Ovary (tissue), 9 donors: ENCODE data around the gene HPRT1. TPM values are rescaled to one million over a fixed set of nuclear protein-coding genes. Genes with fewer than 3 reads are reported as not detected.

Experiments
- DNase-seq, 5 donors: peaks; one replicate each; pipeline ENCODE4 v3.0.0-alpha.2; 2019 to 2020
- H3K27ac ChIP-seq, 2 donors: fragments of 200-600 bp; one replicate each; pipeline versions ENCODE4 v1.5.1 to v1.8.0; 2019 to 2022
- H3K27me3 ChIP-seq: fragments of 200-600 bp; one replicate; pipeline ENCODE4 v1.8.0; 2022
- H3K36me3 ChIP-seq: fragments of 200-600 bp; sonication (generic); one replicate; pipeline ENCODE4 v1.5.1; 2019
- H3K4me1 ChIP-seq: one replicate; pipeline ENCODE4 v1.8.1; 2013; ENCODE audit warnings: mild to moderate bottlenecking, moderate library complexity; ENCODE audit not compliant: insufficient read depth
- H3K4me3 ChIP-seq: fragments of 200-600 bp; sonication (generic); one replicate; pipeline ENCODE4 v1.5.1; 2017
- H3K9me3 ChIP-seq, 2 donors: fragments of 200-600 bp in 1 of 2; sonication (generic) in 1 of 2; one replicate each; pipeline versions ENCODE4 v1.5.1 to v1.8.1; 2013 to 2019; ENCODE audit warnings: mild to moderate bottlenecking in 1 of 2, moderate library complexity in 1 of 2
- CTCF ChIP-seq, 3 donors: fragments of 450-650 bp in 2 of 3; fragments of 200-600 bp in 1 of 3; IDR thresholded peaks; one replicate each; pipeline versions ENCODE4 v1.5.1 to v1.8.0; 2016 to 2022; ENCODE audit warnings: antibody characterized with exemption in 3 of 3, mild to moderate bottlenecking in 1 of 3
- EP300 ChIP-seq: sonication (generic); formaldehyde crosslinking; IDR thresholded peaks from one replicate; pipeline ENCODE4 v1.6.1; 2017; ENCODE audit warnings: antibody characterized with exemption
- POLR2A ChIP-seq: fragments of 450-650 bp; IDR thresholded peaks from one replicate; pipeline ENCODE4 v1.6.1; 2017; ENCODE audit warnings: antibody characterized with exemption, mild to moderate bottlenecking, moderate library complexity
- WGBS, 3 donors: extraction: QIAGEN DNeasy Blood & Tissue Kit in 1 of 3; methylation state at CpG; one replicate each; pipeline versions ENCODE4 v1.1.5 to v1.1.7; 2013 to 2017; 5-methylcytosine and 5-hydroxymethylcytosine counted together
- intact Hi-C, 4 donors: fragments of 100-400 bp; cut with DNase I; formaldehyde crosslinking; loops; one replicate each; pipeline versions ENCODE4 v1.11.0 to v1.15.1; 2022 to 2023
- polyA plus RNA-seq, 2 donors: library from polyadenylated mRNA; stranded (reverse); fragments of 200-250 nt in 1 of 2; fragments of 350-450 nt in 1 of 2; fragmentation: Illumina TruSeq in 1 of 2; extraction: RNeasy Lipid Tissue Mini Kit (QIAGEN cat#74804) in 1 of 2; gene quantifications; one replicate each; pipeline ENCODE4 v1.2.3, GENCODE V29; 2013 to 2014
- total RNA-seq, 7 donors: library from RNA; depleted of rRNA in 2 of 7; stranded (reverse); fragments of >200 nt in 2 of 7; fragmentation: NEBNext Ultra II Directional in 3 of 7; extraction: Animal tissue kit (Norgen Biotek cat#: 25700) in 3 of 7; gene quantifications; one replicate each; pipeline versions ENCODE4 v1.1.0 to v1.2.4, GENCODE V29; 2016 to 2023
- donor health status: DM: no; HTN: no; CAD: no; lungs with moderate emphysema.
- donor health status: DM: no; HTN: no; CAD: no.
- donor health status: Bipolar disorder and iron deficiency.
- donor health status: DM: yes; HTN: yes; CAD: no.
- donor health status: DM: no; HTN: no; CAD: no.
- donor health status: DM: yes; HTN: yes; CAD: no.

The HPRT1 gene
- total and polyA plus RNA-seq, 9 donors = 13.4 to 37.5 (median 25.6) TPM

GRCh38 chrX:134533952-134534351 lies 74.0 kb downstream of the HPRT1 start:
- H3K4me3 ChIP-seq = no peak overlapping the region
- H3K36me3 ChIP-seq = no peaks in the 10 kb centered on the region
- no peak for TF ChIP-seq POLR2A
- TF ChIP-seq EP300 = no peak
- no peak for TF ChIP-seq CTCF (IDR thresholded peaks at IDR 0.05)
- no peak overlapping the region for H3K27ac ChIP-seq
- no peaks in the 10 kb centered on the region for H3K27me3 ChIP-seq
- no peak for DNase-seq
- intact Hi-C loops = no loop called here
- peaks cover 7% of the 10 kb centered on the region for H3K4me1 ChIP-seq
- H3K9me3 ChIP-seq = no peaks in the 10 kb centered on the region
- WGBS, 3 donors = 48 to 55% (median 51%) methylated on average over 4 of the region's 4 CpGs

GRCh38 chrX:134537179-134537955 lies 77.4 kb downstream of the HPRT1 start:
- Histone ChIP-seq H3K27ac (peak overlapping the region in 1 of 2 donors; percentile 50), H3K4me1 (peaks cover 8% of the 10 kb centered on the region), H3K36me3 (no peaks in the 10 kb centered on the region), H3K4me3 (no peak overlapping the region), H3K9me3 (no peaks in the 10 kb centered on the region), H3K27me3 (no peaks in the 10 kb centered on the region)
- TF ChIP-seq CTCF (IDR thresholded peaks at IDR 0.05) (no peak), POLR2A (no peak), EP300 (no peak)
- 46 to 60% (median 50%) methylated on average over 5 of the region's 5 CpGs for WGBS, 3 donors
- no peak for DNase-seq
- intact Hi-C loops = no loop called here

- TF ChIP-seq EP300 (no peak), CTCF (IDR thresholded peaks at IDR 0.05) (no peak), POLR2A (no peak)
Measured at GRCh38 chrX:134538316-134538715, 78.4 kb downstream of the HPRT1 start.

GRCh38 chrX:134541906-134542305 lies 81.9 kb downstream of the HPRT1 start:
- H3K27ac ChIP-seq = peak overlapping the region in 1 of 2 donors; percentile 15
- no peaks in the 10 kb centered on the region for H3K9me3 ChIP-seq
- DNase-seq = no peak
- H3K4me1 ChIP-seq = peaks cover 10% of the 10 kb centered on the region
- no peaks in the 10 kb centered on the region for H3K36me3 ChIP-seq
- H3K27me3 ChIP-seq = no peaks in the 10 kb centered on the region
- 33 to 51% (median 46%) methylated on average over 3 of the region's 3 CpGs for WGBS, 3 donors
- intact Hi-C loops = no loop called here
- no peak for TF ChIP-seq EP300
- TF ChIP-seq CTCF (IDR thresholded peaks at IDR 0.05) = no peak
- no peak for TF ChIP-seq POLR2A
- no peak overlapping the region for H3K4me3 ChIP-seq

More at GRCh38 chrX:134538316-134538715, 78.4 kb downstream of the HPRT1 start:
- Histone ChIP-seq H3K27ac (no peak overlapping the region), H3K9me3 (no peaks in the 10 kb centered on the region), H3K36me3 (no peaks in the 10 kb centered on the region), H3K4me3 (no peak overlapping the region), H3K4me1 (peaks cover 9% of the 10 kb centered on the region), H3K27me3 (no peaks in the 10 kb centered on the region)
- no peak for DNase-seq
- intact Hi-C loops = no loop called here
- 56 to 71% (median 67%) methylated on average over 5 of the region's 5 CpGs for WGBS, 3 donors
